ENCODE data around the gene TNFRSF19.

- TF ChIP-seq CTCF (IDR thresholded peaks at IDR 0.05): peak in 1 of 4 experiments; percentile 23
- no peak for TF ChIP-seq POLR2AphosphoS5 (IDR thresholded peaks at IDR 0.05)
Measured at GRCh38 chr13:23570921-23571315, 706 bp downstream of the TNFRSF19 start.

All from prostate gland (tissue), 2 donors.